Measurements from ENCODE around the gene TRMT112.
"Not testable (repeated sequence)": the region's sequence is repeated elsewhere in the genome, so short reads cannot be mapped to it uniquely, and the experiment has no call there.

Gene TRMT112

GRCh38 chr11:64327993-64328392, 10.6 kb upstream of the TRMT112 start:
- no peak for DNase-seq

GRCh38 chr11:64327375-64327774, 10.0 kb upstream of the TRMT112 start:
- no peak for DNase-seq

GRCh38 chr11:64324692-64325469, 7.5 kb upstream of the TRMT112 start:
- DNase-seq: no peak

- not testable (repeated sequence) for DNase-seq
These were observed 6.6 kb upstream of the TRMT112 start for GRCh38 chr11:64323984-64324383.

GRCh38 chr11:64323373-64323772, 6.0 kb upstream of the TRMT112 start:
- DNase-seq: no peak

- DNase-seq: no peak
These were observed 5.5 kb upstream of the TRMT112 start for GRCh38 chr11:64322925-64323260.

- no peak for DNase-seq
These were observed 4.2 kb upstream of the TRMT112 start for GRCh38 chr11:64321533-64321932.

GRCh38 chr11:64321026-64321425, 3.7 kb upstream of the TRMT112 start:
- no peak for DNase-seq

GRCh38 chr11:64320556-64320955, 3.2 kb upstream of the TRMT112 start:
- DNase-seq: no peak

- DNase-seq: no peak
These were observed 1.7 kb upstream of the TRMT112 start for GRCh38 chr11:64318766-64319761.

- DNase-seq: peak; percentile 98
These were observed 804 bp upstream of the TRMT112 start, which contains the start of gene PRDX5 for GRCh38 chr11:64317961-64318765. TSS of gene PRDX5 (plus strand) at chr11:64318121. CDS start at chr11:64318216, 95 bp downstream.

GRCh38 chr11:64316672-64317324, 561 bp downstream of the TRMT112 start:
- peak; percentile 81 for DNase-seq

GRCh38 chr11:64315667-64316526, 1.5 kb downstream of the TRMT112 start:
- DNase-seq: not testable (repeated sequence)

- no peak for DNase-seq
These were observed 2.4 kb downstream of the TRMT112 start for GRCh38 chr11:64314805-64315561.

- no peak for DNase-seq
These were observed 3.1 kb downstream of the TRMT112 start for GRCh38 chr11:64314146-64314804.

GRCh38 chr11:64313491-64314145, 3.7 kb downstream of the TRMT112 start:
- no peak for DNase-seq

- no peak for DNase-seq
These were observed 4.4 kb downstream of the TRMT112 start for GRCh38 chr11:64312947-64313346.

- not testable (repeated sequence) for DNase-seq
These were observed 9.6 kb downstream of the TRMT112 start for GRCh38 chr11:64307795-64308194.

- no peak for DNase-seq
These were observed 10.3 kb downstream of the TRMT112 start for GRCh38 chr11:64306876-64307622.

Data from activated effector memory CD4-positive, alpha-beta T cell treated with anti-CD3 and anti-CD28 coated beads, Interleukin-2, amount 50 U/mL, for 16 hours (primary cell).